ENCODE results near the gene NBPF4. TPM values are rescaled to one million over a fixed set of nuclear protein-coding genes. Genes with fewer than 3 reads are reported as not detected.
"Not testable (repeated sequence)": the region's sequence is repeated elsewhere in the genome, so short reads cannot be mapped to it uniquely, and the experiment has no call there.

Gene NBPF4
- under 0.01 TPM in 1 of 2 replicates, not detected in the other for total RNA-seq

GRCh38 chr1:108243976-108244375 lies at the start of gene NBPF4:
NBPF4 (minus strand) TSS chr1:108244076; CDS start chr1:108243761, 315 bp downstream.
- not testable (repeated sequence) for DNase-seq (ENCODE audit: low read depth); H3K4me3 ChIP-seq (ENCODE audit: low read depth, low read length)

DNA sequence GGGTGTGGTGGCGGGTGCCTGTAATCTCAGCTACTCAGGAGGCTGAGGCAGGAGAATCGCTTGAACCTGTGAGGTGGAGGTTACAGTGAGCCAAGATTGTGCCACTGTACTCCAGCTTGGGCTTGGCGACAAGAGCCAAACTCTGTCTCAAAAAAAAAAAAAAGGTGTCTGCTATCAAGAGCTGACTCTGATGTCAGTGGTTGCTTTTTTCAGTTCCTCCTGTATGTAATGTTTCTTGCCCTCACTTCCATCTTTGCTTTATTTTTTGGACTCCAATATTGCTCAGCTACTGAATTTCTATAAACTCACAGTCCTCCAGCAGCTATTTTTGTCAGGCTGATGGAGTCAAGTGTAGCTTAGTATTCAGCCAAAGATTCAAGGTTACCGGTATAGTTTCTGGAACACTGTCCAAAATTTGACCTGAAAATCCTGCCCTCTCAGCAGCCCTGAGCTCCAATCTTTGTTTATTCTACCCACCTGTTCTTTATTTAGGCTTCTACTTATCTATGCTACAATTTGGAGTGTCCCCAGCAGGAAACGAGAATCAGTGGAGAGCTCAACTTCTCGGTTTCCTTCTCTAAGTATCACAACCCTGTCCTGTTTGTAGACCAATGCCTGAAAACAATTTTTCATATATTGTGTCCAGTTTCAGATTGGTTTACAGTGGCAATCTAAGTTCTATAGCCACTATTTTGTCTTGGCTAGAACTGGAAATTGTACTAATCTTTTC lies 38.8 kb upstream of the NBPF4 start:
- DNase-seq (ENCODE audit: low read depth); H3K4me3 ChIP-seq (ENCODE audit: low read depth, low read length): not testable (repeated sequence)

DNA sequence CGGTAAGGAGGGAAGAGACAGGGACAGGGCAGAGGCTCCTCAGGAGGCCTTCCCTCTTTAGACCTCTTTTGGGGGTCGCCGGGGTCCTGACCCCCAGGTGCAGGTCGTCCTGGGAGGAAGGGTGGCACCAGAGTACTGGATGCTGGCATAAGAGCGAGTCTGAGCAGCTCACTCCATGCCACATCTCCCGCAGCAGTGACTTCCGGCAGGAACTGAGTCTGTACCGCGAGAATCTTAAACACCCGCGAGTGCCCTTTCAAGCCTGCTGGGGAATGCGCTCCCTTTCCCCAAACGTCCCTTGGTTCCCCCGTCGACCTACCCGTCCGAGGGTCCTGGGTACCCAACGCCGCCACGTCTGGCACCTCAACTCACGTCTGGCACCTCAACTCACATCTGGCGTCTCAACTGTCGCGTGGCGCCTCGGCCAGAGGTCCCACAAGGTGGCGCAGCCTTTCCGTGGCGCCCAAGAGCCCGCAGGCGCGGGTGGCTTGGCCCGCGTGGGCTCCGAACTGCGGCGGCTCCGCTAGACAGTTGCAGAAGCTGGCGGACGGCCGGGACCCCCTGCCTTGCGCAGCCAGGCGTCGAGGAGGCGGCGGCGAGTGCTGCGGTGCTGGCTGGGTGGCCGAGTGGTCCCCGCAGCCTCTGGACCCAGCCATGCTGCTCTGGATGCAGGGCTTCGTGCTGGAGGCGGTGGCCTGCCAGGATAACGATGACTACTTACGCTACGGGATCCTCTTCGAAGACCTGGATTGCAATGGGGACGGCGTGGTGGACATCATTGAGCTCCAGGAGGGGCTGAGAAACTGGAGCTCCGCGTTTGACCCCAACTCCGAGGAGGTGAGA lies 28.8 kb upstream of the NBPF4 start:
- not testable (repeated sequence) for H3K4me3 ChIP-seq (ENCODE audit: low read depth, low read length); DNase-seq (ENCODE audit: low read depth)

GRCh38 chr1:108267097-108267496 lies 23.2 kb upstream of the NBPF4 start:
- not testable (repeated sequence) for H3K4me3 ChIP-seq (ENCODE audit: low read depth, low read length); DNase-seq (ENCODE audit: low read depth)

- H3K4me3 ChIP-seq (ENCODE audit: low read depth, low read length); DNase-seq (ENCODE audit: low read depth): not testable (repeated sequence)
These were observed 18.1 kb upstream of the NBPF4 start for GRCh38 chr1:108261967-108262366.

DNA sequence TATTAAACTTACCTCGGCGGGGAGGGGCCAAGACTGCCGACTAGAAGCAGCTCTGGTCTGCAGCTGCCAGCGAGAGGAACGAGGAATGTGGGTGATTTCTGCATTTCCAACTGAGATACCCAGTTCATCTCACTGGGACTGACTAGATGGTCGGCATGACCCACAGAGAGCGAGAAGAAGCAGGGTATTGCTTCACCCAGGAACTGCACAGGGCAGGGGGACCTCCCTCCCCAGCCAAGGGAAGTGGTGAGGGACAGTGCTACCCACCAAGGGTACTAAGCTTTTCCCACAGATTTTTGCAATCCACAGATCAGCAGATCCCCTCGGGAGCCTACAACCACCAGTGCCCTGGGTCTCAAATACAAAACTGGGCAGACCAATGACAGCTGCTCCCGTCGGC lies 17.6 kb upstream of the NBPF4 start:
- not testable (repeated sequence) for H3K4me3 ChIP-seq (ENCODE audit: low read depth, low read length); DNase-seq (ENCODE audit: low read depth)

DNA sequence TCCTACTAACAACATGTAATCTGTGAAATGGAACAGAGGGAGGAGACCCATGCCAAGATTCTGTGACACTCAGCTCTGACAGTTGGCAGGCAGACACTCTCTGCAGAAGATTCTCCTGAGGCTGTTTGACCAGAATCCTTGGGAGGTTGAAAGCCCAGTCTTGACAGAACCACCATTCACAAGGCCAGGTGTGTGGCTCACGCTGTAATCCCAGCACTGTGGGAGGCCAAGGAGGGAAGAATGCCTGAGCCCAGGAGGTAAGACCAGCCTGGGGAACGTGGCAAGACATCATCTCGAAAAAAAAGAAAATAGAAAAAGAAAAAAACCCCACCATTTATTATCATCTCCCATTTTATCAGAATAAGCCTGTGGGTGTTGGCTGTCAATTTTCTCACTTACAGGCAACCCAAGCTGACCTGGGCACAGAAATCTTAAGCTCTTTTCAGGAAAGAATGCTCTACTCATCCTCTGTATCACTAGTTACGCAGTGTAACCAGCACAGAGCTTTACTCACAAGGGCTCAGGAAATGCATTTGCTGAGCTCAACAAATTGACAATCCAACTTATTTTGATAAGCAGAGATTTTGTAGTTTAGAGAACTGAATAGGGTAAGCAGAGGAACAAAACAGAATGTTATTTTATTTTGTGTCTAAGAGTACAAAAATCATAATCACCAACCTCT lies 16.8 kb upstream of the NBPF4 start:
- not testable (repeated sequence) for DNase-seq (ENCODE audit: low read depth); H3K4me3 ChIP-seq (ENCODE audit: low read depth, low read length)

- DNase-seq (ENCODE audit: low read depth); H3K4me3 ChIP-seq (ENCODE audit: low read depth, low read length): not testable (repeated sequence)
These were observed 11.6 kb upstream of the NBPF4 start for GRCh38 chr1:108255426-108255825.

DNA sequence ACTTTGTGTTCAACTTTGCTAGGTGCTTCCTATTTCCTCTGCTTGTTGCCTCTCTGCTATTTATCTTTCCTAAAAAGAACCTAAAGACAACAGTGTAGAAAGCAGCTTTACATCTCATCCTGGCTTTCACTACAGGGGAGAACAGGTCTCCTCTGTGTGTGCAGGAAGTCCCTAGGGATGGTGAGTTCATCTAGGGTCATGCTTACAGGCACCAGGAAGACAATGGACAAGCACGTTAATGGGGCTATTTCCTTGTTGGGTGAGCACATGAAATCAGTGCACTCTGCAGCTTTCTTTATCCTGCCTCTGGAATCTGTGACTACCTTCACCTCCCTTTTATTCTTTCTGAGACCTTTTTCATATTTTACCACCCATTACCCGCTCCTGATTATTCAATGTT lies 4.5 kb downstream of the NBPF4 start:
- H3K4me3 ChIP-seq (ENCODE audit: low read depth, low read length); DNase-seq (ENCODE audit: low read depth): not testable (repeated sequence)

DNA sequence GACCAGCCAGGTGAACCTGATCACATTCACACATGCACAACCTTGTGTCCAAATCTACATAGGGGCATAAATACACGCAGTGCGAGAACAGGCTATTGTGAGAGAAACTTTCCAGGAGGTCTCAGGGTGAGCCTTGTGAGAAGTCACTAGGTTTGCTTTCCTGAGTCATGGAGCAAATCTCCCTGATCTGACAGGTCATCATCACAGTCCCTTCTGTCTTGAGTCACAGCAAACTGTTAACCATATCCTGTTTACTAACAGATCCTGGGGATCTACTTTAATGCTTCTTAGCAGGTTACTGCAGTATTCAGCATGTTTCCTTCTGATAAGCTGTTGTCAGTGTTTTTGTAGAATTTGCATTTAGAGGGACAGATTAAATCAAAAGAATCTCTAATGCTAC lies 8.6 kb downstream of the NBPF4 start:
- not testable (repeated sequence) for DNase-seq (ENCODE audit: low read depth); H3K4me3 ChIP-seq (ENCODE audit: low read depth, low read length)

GRCh38 chr1:108232183-108232582 lies 11.7 kb downstream of the NBPF4 start:
- not testable (repeated sequence) for H3K4me3 ChIP-seq (ENCODE audit: low read depth, low read length); DNase-seq (ENCODE audit: low read depth)

DNA sequence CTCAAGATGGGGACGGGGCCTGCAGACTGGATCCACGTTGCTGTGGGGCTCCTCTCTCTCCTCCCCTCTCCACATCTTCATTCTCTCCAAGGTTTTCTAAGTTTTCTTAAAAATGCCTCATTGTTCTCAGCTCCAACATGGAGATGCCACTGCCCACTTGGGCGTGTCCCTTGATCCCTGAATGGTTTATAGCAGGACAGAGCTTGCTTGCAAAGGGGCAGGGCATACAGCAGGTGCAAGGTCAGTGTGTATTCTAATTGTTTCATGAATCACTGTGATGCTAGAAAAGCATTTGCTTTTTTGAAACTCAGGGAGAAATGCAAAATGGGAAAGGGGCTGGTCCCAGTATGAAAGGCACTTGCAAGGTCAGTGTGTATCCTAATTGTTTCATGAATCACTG lies 13.9 kb downstream of the NBPF4 start:
- H3K4me3 ChIP-seq (ENCODE audit: low read depth, low read length); DNase-seq (ENCODE audit: low read depth): not testable (repeated sequence)

DNA sequence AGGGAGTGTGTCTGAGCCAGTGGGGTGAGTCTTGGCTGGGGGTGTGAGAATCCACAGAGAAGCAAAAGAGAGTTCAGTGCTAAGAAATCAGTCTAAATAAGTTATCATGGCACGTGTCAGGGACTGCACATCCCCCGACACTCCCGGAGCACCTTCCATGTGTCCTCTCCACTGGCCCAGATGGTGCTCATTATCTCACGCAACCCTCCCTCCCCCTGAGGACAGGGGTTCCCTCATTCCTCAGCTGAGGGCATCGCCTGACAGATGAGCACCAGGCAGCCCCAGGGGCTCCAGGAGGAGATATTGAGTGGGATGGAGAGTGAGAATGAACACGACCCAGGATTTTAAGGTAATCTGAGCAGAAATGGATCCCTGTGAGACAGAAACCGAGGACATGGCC lies 16.1 kb downstream of the NBPF4 start:
- not testable (repeated sequence) for H3K4me3 ChIP-seq (ENCODE audit: low read depth, low read length); DNase-seq (ENCODE audit: low read depth)

- H3K4me3 ChIP-seq (ENCODE audit: low read depth, low read length); DNase-seq (ENCODE audit: low read depth): not testable (repeated sequence)
These were observed 17.0 kb downstream of the NBPF4 start for GRCh38 chr1:108226855-108227254.

GRCh38 chr1:108223226-108223625 lies 20.6 kb downstream of the NBPF4 start:
- H3K4me3 ChIP-seq (ENCODE audit: low read depth, low read length); DNase-seq (ENCODE audit: low read depth): not testable (repeated sequence)

DNA sequence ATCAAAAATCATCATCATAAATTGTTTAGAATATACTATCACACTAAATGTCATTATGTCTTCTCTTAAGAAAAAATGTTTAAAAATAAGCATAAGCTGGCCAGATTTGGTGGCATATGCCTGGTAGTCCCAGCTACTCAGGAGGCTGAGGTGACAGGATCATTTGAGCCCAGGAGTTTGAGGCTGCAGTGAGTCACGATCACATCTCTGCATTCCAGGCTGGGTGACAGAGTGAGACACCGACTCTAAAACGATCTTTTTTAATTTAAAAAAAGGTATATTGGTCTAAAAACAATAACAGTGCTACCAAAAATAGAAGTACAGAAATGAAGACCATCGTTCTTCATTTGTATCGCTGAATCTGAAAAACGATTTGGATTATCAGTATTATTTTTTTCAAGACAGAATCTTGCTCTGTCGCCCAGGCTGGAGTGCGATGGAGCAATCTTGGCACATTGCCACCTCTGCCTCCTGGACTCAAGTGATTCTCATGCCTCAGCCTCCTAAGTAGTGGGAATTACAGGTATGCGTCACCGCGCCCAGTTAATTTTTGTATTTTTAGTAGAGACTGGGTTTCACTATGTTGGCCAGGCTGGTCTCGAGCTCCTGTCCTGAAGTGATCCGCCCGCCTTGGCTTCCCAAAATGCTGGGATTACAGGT lies 26.2 kb downstream of the NBPF4 start:
- not testable (repeated sequence) for H3K4me3 ChIP-seq (ENCODE audit: low read depth, low read length); DNase-seq (ENCODE audit: low read depth)

DNA sequence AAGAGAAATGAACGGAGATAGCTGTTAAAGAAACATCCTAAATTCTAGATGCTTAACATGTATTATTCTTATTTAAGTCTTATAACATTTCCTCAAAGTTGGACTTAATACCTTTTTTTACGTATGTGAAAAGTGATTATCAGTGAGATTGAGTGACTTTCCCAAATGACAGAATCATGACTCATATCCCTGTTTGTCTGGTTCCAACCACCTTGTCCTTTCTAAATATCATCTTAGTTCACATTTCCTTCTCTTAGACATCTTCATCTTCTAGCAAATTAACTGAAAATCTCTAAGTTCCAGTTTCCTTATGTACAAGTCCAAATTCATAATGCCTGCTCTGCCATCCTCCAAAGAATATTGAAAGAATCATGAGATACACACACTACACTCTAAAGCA lies 26.9 kb downstream of the NBPF4 start:
- not testable (repeated sequence) for H3K4me3 ChIP-seq (ENCODE audit: low read depth, low read length)

GRCh38 chr1:108216028-108216890 lies 27.6 kb downstream of the NBPF4 start:
- DNase-seq (ENCODE audit: low read depth); H3K4me3 ChIP-seq (ENCODE audit: low read depth, low read length): not testable (repeated sequence)

More for the DNA sequence above, 26.9 kb downstream of the NBPF4 start:
- DNase-seq (ENCODE audit: low read depth) = not testable (repeated sequence)
